UCSD-AML1 (cell line): Measurements from ENCODE around the gene ENO1.

Experiments
- DNase-seq: peaks from one replicate; lab custom pipeline; 2025; ENCODE audit not compliant: unreplicated experiment; lab: John Stamatoyannopoulos, UW

ENO1 gene

DNA sequence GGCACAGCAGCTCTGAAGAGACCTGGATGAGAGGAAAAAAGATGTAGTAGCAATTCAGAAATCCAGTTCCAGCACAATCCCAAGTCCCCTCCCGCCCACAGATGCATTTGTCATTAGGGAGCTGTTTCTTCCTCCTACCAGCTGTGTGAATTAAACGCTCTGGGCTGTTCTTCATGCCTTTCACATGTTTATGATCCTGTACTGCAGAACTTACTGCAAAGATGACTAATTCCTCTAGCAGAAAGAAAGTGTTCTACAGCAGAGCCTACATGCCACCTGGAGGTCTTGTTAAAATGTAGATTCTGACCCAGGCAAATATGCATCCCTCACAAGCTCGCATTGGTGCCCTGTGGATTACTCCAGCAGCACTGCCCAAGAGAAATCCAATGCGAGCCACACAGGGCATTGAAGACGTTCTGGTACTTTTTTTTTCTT, 6.5 kb downstream of the ENO1 start:
- no peak for DNase-seq

DNA sequence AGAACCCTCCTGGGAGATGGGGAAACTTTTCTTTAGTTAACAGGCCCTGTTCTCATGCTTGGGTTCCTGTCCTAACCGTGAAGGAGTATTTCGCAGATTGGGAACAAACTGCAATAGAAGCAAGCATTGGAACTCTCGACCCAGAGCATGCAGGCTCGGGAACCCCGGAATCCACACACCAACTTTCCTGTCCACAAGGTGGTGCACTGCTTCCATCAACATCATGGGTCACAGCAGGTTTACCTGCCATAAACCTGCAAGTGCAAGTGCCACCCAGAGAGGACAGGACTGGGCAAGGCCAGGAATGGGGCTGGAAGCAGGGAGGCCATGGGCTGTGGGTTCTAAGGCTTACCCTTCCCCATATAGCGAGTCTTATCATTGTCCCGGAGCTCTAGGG, 6.9 kb downstream of the ENO1 start:
- no peak for DNase-seq

DNA sequence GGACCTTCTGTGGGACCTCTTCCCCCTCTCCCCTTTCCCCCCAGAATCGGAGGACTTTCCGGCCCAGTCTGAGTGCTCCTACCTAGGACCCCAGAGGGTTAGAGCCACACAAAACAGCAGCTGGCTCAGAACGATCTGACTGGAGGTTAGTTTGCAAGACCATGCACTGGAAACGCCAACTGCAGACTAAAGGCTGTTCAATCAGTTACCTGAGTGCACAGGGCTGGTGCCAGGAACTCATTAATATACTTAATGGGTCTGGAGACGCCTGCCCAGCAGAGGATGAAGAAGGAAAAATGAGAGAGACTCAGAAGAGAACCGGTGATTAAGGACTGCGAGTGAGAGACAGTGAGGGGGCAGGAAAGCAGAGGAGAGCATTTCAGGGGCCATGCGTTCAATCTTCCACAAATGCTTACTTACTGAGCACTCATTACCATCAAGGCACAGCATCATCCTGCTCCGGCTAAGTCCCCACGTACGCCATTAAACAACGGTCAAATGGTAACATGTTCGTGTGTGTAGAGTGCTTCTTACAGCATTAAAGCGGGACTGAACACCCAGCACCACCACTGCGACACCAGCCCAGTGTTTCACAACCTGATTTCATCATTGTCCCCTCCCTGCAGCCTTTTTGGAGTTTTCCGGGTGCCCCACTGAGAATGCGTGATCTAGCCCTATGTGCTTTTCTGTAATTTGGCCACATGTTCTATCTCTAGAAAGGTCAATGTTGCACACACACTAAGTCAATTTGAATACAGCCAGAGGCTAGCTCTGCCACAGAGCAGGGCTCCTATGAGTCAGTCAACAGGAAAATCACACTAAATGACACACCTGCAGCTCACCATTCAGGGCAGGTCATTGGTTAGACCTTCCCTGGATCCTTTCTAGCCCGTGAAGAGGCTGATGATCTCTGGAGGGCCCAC, 7.6 kb downstream of the ENO1 start:
- DNase-seq: no peak

GRCh38 chr1:8870103-8870502, 8.4 kb downstream of the ENO1 start:
- no peak for DNase-seq

GRCh38 chr1:8867878-8868567, 10.5 kb downstream of the ENO1 start:
- DNase-seq: no peak

- DNase-seq: no peak
These were observed 11.6 kb downstream of the ENO1 start for GRCh38 chr1:8866792-8867415.

DNA sequence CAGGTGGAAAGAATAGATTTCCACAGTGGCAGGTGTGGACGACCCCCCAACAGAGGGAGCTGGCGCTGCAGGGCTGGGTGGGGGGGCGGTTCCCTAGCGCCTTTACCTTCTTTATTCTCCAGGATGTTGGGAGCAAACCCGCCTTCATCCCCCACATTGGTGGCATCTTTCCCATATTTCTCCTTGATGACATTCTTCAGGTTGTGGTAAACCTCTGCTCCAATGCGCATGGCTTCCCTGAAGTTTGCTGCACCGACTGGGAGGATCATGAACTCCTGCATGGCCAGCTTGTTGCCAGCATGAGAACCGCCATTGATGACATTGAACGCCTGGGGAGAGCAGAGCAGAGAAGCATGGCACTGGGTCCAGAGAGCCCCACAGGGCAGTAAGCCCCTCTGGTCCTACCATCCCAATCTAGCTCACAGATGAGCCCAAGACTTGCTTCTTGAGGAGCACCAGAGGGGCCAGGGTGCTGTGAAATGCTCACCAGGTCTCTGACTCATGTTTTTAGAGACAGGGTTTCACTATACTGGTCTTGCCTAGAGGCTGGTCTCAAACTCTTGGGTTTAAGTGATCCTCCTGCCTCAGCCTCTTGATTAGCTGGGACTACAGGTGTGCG, 12.2 kb downstream of the ENO1 start:
- DNase-seq: no peak

DNA sequence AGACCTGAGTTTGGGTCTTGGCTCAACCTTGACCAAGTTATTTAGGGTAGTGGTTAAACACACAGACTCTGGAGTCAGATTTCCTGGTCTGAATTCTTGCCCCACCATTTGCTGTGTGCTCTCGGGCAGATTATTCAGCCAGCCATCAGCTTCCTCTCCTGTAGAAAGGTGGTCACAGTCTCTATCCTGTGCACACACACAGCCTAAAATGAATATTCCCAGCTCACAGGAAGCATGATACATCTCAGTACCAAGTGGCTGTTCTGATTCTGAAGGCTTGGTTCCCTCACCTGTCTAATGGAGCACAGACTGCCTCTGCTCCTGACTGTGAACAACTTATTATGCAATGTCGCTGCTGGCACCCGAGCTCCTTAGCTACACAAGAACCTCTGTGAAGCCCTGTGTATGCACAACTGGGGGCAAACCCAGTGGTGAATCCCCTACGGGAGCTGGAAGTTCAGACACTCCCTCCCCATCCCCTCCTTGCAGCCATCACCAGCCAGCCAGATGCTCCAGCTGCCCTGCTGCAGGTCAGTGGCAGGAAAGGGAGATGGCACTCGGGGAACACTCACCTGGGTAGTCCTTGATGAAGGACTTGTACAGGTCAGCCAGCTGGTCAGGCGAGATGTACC, 13.7 kb downstream of the ENO1 start:
- no peak for DNase-seq

- no peak for DNase-seq
These were observed 14.7 kb downstream of the ENO1 start for GRCh38 chr1:8863794-8864233.

DNA sequence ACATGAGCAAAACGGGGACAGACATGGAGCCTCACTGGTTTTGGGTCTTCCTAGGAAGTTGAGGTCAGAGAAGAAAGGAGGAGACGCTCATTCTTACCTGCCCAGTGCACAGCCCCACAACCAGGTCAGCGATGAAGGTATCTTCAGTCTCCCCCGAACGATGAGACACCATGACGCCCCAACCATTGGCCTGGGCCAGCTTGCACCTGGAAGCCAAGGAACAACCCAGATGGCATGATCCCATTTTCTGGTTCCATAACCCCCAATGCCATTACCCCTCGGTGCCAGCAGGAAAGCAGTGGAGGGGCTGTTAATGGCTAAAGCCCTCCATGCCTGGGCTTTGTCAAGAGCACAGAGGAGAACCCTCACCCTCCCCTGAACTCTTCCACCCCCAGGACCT, 15.3 kb downstream of the ENO1 start:
- DNase-seq: no peak

GRCh38 chr1:8862528-8862927, 16.0 kb downstream of the ENO1 start:
- DNase-seq: peak; percentile 46

DNA sequence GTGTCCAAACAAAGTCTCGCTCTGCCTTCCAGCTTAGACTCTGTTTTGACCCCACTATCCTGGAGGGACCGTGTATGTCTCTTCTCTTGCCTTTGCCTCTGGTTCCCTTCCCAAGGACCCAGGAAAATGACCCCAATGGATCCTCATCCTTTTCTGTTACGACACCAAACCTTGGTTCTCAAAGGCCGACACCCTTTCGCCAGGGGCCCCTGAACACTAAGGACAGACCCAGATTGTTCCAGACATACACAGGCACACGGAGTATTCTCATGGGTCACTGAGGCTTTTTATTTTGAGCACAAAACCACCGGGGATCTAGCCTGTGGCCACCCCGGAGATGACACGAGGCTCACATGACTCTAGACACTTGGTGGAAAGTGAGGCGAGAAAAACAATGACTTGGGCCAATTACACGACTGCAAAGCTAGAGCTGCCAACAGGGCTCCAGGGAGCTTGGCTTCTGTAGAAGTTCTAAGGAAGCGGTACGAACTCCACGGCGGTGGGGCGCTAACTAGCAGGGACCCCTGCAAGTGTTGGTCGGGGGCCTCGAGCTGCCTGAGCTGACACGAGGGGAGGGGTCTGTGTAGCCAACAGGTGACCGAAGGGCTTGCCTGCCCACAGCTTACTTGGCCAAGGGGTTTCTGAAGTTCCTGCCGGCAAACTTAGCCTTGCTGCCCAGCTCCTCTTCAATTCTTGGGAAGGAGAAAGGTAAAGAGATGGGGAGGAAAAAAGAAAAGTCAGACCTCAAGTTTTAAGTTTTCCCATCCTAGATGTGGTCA, 17.6 kb downstream of the ENO1 start:
- no peak for DNase-seq

GRCh38 chr1:8858888-8859706, 19.4 kb downstream of the ENO1 start:
- peak; percentile 44 for DNase-seq

DNA sequence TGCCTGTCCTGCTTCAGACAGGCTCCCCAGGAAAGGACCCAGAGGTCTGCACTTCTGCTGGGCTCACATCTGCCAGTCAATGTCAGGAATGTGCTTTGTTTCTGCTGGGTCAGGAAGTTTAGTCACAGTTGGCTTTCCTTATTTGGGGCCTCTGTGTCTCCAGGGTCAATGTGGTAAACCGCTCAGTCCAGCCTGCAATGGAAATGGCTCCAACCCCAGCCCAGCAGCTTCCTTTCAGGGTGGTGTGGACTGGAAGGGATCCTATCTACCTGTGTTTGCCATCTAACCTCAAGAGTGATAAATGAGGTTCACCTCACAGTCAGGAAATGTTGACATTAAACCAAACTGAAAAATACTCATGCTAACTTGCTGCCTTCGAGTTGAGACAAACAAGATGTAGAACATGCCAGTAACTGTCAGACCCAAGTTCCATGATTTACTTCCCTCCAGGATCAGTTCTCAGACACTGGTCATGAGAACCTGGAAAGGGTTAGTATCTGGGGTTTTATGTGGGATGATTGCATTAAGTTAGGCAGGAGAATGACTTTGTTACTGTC, 20.3 kb downstream of the ENO1 start:
- DNase-seq: peak; percentile 90

- no peak for DNase-seq
These were observed 21.6 kb downstream of the ENO1 start for GRCh38 chr1:8856689-8857412.

DNA sequence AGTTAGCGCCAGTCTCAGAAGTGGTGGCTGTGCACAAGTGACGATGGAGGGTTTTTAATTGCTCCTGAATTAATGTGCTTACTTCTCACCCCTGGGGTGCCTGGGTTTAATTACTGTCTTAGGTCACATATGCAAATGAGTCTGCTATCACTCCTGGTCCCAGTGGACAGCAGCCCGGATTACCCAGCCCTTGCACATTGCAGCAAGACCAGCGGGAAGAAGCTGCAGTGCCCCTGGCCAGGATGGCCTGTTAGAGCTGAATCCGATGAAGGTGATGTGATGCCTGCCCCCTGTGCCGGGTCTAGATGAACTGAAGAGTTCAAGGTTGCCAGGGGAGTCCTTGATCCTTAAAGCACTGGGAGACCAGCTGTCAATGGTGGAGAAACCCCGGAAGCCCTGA, 24.2 kb downstream of the ENO1 start:
- no peak for DNase-seq

DNA sequence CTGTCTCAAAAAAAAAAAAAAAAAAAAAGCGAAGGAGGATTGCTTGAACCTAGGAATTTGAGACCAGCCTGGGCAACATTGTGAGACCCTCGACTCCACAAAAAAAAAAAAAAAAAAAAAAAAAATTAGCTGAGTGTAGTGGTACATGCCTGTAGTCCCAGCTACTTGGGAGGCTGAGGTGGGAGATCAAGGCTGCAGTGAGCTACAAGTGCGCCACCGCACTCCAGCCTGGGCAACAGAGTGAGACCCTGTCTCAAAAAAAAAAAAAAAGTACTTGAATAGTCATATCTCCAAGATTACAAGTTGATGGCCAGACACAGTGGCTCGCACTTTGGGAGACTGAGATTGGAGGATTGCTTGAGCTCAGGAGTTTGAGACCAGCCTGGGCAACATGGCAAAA, 27.4 kb downstream of the ENO1 start:
- no peak for DNase-seq

DNA sequence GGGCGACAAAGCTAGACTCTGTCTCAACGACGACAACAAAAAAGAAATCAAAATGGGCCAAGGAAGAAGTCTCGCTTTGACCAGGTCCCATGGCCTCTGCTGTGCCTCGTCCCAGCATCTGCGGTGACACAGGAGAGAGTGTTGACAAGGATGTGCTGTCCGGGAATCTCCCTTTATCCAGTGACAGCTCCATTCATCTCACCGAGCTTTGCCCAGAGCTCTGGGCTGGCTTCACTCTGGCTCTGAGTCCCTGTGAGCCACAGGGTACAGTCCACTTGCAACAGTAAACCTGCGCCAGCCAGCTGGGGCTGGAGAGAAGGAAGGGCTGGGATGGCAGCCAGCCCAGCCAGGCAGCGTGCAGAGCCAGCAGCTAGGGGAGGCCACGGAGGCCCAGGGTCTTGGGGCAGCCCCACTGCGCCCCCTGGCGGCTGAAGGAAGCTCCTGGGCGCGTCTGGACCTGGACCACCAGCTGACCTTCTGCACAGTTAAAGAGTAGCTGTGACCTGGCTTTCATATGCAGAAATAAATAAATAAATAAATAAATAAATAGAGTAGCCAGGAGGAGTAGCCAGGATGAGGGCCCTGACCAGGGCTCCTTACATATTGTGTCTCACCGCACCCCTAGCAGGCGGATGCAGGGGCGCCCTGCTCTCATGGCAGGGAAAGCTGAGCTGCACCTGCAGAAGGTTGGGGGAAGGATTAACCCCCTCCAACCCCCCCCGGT, 29.7 kb downstream of the ENO1 start:
- peak; percentile 88 for DNase-seq
